ENCODE results near the gene TMEM229B. TPM values are rescaled to one million over a fixed set of nuclear protein-coding genes. Genes with fewer than 3 reads are reported as not detected.

TMEM229B gene
- total RNA-seq, 1 donor, result 8.2 TPM

DNA sequence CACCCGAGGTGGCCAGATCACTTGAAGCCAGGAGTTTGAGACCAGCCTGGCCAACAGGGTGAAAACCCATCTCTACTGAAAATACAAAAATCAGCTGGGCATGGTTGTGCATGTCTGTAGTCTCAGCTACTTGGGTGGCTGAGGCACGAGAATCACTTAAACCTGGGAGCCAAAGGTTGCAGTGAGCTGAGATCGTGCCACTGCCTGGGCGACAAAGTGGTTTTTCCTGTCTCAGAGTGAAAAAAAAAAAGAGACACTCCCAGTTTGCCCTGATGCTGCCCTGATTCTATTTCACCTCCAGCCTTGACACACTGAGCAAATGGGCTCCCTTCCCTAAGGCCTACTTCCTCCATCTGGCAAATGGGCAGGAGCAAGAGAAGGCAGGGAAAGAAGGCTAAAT is 48.0 kb downstream of the TMEM229B start:
- Histone ChIP-seq H3K4me1 (ENCODE audit: insufficient read depth, low read length) (no peaks in the 10 kb centered on the region), H3K9me3 (ENCODE audit: low read depth, low read length) (no peaks in the 10 kb centered on the region), H3K4me3 (ENCODE audit: low read length) (no peak overlapping the region), H3K27me3 (ENCODE audit: insufficient read depth, low read length) (no peaks in the 10 kb centered on the region)

DNA sequence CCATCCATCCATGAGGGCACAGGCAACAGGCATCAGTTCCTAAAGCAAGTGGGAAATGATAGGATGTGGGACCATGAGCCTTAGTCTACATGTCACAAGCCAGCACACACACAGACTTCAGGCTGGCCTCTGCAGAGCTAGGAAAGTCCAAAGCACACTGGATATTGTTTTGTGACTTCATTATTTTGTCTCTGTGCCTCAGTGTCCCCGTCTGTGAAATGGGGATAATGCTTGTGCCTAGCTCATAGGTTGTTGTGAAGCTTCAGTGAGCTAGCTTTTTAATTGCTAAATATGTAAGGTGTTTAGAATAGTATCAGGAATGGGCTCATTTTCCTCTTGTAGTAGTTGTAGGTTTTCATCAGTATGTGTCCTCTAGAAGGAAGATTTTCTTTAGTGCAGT is 49.6 kb downstream of the TMEM229B start:
- Histone ChIP-seq H3K4me3 (ENCODE audit: low read length) (no peak overlapping the region), H3K27me3 (ENCODE audit: insufficient read depth, low read length) (no peaks in the 10 kb centered on the region), H3K4me1 (ENCODE audit: insufficient read depth, low read length) (no peaks in the 10 kb centered on the region), H3K9me3 (ENCODE audit: low read depth, low read length) (no peaks in the 10 kb centered on the region)

DNA sequence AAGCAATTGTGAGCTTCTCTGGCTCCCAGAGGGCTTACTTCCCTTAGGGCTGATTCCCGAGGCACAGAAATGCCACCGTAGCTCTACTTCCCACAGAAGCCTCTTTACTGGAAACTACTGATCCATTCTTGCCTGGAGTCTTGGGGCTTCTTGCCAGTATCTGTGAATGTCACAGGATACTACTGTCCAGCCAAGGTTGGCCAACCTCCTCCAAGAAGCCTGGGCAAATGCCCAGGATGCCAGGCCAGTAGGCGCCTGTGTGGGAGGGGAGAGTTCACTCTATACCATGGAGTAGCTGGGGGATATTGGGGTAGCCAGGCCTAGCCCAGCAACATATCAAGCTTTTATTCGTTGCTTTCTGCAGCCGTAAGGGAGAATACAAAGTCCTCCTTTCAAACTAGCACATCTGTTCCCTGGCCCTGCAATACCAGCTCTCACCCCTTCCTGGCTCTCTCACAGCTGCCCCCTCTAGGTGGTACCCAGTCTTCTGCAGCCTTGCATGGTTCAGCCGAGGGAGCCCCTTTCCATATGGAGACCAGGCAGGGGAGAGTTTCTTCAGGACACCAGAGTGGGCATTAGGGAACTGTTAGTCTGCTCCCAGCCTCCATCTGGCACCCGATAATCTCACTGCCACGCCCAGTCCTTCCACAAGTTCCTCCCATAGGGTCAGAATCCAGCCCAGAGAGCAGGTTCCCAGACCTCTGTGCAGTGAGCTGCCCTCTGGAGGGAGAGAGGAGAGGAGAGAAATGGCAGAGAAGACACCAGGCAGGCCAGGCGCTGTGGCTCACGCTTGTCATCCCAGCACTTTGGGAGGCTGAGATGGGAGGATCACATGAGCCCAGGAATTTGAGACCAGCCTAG is 52.3 kb downstream of the TMEM229B start:
- H3K27me3 ChIP-seq (ENCODE audit: insufficient read depth, low read length), result no peaks in the 10 kb centered on the region
- H3K9me3 ChIP-seq (ENCODE audit: low read depth, low read length), result no peaks in the 10 kb centered on the region
- no peak overlapping the region for H3K4me3 ChIP-seq (ENCODE audit: low read length)
- H3K4me1 ChIP-seq (ENCODE audit: insufficient read depth, low read length), result no peaks in the 10 kb centered on the region

DNA sequence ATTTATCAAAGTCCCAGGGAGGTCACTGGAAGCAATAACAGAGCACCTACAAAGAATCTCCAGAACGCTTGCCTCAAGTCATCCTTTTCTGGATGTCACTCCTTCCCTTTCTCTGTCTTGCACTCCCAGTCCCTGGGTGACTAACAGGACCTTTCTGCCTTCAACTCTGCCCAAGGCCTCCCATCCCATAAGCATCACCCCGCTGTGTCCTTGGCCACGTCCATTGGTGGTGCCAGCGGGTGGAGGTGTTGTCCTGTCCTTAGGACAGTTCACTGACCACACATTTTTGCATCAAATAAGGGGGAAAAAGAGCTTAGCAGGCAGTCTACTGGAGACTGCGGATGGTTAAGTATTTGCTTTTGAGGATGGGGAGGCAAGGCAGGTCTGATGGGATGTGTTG is 52.9 kb downstream of the TMEM229B start:
- Histone ChIP-seq H3K27me3 (ENCODE audit: insufficient read depth, low read length) (no peaks in the 10 kb centered on the region), H3K9me3 (ENCODE audit: low read depth, low read length) (no peaks in the 10 kb centered on the region), H3K4me1 (ENCODE audit: insufficient read depth, low read length) (no peaks in the 10 kb centered on the region), H3K4me3 (ENCODE audit: low read length) (no peak overlapping the region)

DNA sequence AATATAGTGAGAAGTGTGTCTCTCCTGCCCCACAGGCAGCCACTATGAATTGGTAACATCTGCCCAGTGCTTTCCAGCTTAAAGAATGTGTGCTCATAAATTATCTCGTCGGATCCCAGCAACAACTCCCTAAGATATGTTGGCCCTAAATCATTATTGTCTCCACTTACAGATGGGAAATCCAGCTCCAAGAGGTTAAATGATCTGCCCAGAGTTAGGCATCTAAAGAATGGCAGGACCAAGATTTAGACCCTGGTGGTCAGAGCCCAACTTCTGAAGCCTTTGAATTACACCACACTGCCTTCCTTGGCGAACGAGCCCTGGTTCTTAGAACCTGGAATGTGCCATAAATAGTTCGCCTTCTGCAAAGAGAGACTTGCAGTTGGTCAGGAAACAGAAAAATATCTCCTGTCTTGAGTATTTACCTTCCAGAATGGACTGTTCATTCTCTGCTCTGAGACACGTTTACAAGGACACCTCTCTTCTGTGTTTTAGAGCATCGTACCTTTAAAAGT is 56.4 kb downstream of the TMEM229B start:
- Histone ChIP-seq H3K27me3 (ENCODE audit: insufficient read depth, low read length) (no peaks in the 10 kb centered on the region), H3K4me3 (ENCODE audit: low read length) (no peak overlapping the region), H3K9me3 (ENCODE audit: low read depth, low read length) (no peaks in the 10 kb centered on the region), H3K4me1 (ENCODE audit: insufficient read depth, low read length) (no peaks in the 10 kb centered on the region)

DNA sequence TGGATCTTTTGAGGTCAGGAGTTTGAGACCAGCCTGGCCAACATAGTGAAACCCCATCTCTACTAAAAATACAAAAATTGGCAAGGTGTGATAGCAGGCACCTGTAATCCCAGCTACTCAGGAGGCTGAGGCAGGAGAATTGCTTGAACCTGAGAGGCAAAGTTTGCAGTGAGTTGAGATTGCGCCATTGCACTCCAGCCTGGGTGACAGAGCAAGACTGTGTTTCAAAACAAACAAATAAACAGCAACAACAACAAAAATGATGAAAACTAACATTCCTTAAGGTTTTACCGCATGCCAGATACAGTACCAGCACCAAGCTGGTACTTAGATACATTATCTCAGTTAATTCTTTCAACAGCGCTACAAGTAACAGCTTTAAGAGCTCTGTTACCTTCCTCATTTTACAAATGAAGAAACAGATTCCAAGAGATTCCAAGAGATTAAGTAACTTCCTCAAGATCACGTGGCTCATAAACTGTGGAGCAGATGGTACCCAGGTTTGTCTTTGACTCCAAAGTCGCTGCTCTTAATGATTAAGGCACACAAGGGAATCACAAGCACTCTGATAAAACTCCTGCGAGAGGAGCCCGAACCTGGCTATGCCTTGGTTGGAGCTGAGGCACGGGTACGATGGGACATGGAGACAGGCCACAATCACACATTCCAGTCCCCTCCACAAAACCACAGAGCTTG is 58.9 kb downstream of the TMEM229B start:
- no peaks in the 10 kb centered on the region for H3K9me3 ChIP-seq (ENCODE audit: low read depth, low read length)
- no peak overlapping the region for H3K4me3 ChIP-seq (ENCODE audit: low read length)
- H3K4me1 ChIP-seq (ENCODE audit: insufficient read depth, low read length), result no peaks in the 10 kb centered on the region
- H3K27me3 ChIP-seq (ENCODE audit: insufficient read depth, low read length), result peaks cover 2% of the 10 kb centered on the region

DNA sequence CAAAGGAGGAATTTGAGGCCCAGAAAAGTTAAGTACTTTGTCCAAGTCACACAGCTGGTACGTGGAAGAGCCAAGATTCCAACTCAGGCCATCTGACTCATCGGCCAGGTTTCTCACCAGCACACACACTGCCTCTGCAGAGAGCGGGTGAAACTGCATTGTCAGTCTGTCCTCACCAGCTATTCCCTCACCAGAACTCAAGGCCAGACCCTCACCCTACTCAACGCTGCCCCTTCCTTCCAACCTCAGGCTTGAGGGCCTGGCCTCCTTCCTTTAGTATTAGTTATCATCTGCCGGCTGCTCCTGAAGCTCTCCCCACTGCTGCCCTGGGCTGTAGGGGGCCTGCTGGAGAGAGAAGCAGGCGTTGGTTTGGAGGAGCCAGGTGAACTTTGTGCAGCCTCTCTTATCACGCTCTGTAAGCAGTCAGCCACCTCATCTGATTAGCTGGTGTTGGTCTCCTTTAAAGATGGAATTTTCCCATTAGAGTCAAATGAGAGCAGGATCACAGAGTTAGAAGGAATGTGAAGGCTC is 60.0 kb downstream of the TMEM229B start:
- H3K4me1 ChIP-seq (ENCODE audit: insufficient read depth, low read length), result peaks cover 4% of the 10 kb centered on the region
- peaks cover 2% of the 10 kb centered on the region for H3K27me3 ChIP-seq (ENCODE audit: insufficient read depth, low read length)
- no peaks in the 10 kb centered on the region for H3K9me3 ChIP-seq (ENCODE audit: low read depth, low read length)
- H3K4me3 ChIP-seq (ENCODE audit: low read length), result no peak overlapping the region

DNA sequence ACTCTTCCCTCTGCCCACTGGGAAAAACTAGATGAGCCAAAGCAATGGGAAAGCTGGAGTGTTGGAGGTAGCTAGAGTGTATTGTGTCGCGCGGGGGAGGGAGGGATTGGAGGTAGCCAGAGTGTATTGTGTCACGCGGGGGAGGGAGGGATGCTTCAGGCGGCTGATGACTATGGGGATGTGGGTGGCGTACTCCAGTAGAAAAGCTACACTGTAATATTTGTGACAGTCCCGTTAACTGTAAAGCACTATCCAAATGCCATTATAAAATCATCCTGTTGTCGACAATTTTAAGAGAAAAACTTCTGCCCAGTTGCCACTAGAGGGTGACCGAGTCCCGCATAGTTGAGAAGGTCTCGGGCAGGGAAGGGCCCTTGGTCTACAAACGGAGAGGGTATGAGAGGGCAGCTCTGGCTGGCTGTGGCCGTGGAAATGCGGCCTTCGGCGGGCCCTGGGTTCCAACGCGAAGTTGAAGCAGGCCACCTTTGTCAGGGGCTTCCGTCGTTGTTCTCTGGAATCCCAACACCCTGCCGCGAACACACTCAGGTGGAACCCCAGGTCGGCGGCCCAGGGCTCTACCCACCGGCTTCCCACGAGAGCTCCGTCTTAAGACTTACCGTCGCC is 61.4 kb downstream of the TMEM229B start:
- peaks cover 5% of the 10 kb centered on the region for H3K4me1 ChIP-seq (ENCODE audit: insufficient read depth, low read length)
- no peaks in the 10 kb centered on the region for H3K9me3 ChIP-seq (ENCODE audit: low read depth, low read length)
- H3K4me3 ChIP-seq (ENCODE audit: low read length), result no peak overlapping the region
- H3K27me3 ChIP-seq (ENCODE audit: insufficient read depth, low read length), result peaks cover 2% of the 10 kb centered on the region

DNA sequence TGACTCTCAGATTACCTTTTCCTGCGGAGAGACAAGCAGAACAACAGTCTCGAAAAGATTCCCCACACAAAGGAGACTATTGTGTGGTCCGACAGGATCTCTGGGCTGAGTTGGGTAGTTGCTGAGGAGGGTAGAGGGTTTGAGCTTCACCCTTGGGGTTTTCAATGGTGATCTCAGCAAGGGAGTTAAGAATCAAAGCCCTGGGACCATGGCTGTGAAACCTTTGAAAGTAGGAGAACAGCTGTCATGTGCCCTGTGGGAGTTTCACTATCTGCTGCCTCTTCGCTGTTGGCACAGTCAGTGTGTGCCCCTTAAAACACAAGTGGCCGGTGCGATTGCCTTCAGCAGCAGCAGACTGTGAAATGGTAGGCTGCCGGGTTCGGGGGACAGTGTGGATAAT is 62.4 kb downstream of the TMEM229B start:
- Histone ChIP-seq H3K4me1 (ENCODE audit: insufficient read depth, low read length) (peaks cover 5% of the 10 kb centered on the region), H3K27me3 (ENCODE audit: insufficient read depth, low read length) (peaks cover 2% of the 10 kb centered on the region), H3K4me3 (ENCODE audit: low read length) (no peak overlapping the region)

DNA sequence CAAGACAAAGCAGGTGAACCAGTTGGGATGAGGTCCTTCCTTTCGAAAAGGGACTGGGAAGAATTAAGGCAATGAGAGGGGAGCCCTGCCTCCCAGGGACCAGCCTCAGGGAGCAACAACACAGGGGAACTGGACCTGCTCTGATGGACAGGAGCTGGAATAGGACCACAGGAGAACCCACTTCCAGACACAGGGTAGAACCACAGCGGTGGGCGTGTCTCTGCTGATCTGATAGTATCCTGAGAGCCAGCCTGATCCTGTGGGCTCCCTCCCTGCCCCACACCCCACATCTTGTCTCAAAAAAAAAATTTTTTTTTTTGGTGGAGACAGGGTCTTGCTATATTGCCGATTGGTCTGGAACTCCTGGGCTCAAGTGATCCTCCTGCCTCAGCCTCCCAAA is 62.9 kb downstream of the TMEM229B start:
- Histone ChIP-seq H3K9me3 (ENCODE audit: low read depth, low read length) (no peaks in the 10 kb centered on the region), H3K27me3 (ENCODE audit: insufficient read depth, low read length) (peaks cover 2% of the 10 kb centered on the region), H3K4me1 (ENCODE audit: insufficient read depth, low read length) (peaks cover 5% of the 10 kb centered on the region), H3K4me3 (ENCODE audit: low read length) (no peak overlapping the region)

More for the DNA sequence above, 62.4 kb downstream of the TMEM229B start:
- H3K9me3 ChIP-seq (ENCODE audit: low read depth, low read length), result no peaks in the 10 kb centered on the region

DNA sequence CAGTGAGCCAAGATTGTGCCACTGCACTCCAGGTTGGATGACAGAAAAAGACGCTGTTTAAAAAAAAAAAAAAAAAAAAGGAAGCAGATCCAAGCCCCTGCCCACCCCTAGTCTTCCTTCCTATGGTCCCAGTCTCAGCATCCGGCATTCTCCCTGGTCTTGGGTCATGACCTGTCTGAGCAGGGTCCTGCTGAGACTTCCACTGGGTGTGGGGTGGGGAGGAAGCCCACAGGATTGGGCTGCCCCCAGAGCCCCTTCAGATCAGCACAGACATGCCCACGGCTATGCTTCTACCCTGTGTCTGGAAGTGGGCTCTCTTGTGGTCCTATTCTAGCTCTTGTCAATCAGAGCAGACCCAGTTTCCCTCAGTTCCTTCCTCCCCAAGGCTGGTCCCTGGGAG is 64.0 kb downstream of the TMEM229B start:
- H3K9me3 ChIP-seq (ENCODE audit: low read depth, low read length), result no peaks in the 10 kb centered on the region
- H3K4me3 ChIP-seq (ENCODE audit: low read length), result no peak overlapping the region
- peaks cover 5% of the 10 kb centered on the region for H3K4me1 ChIP-seq (ENCODE audit: insufficient read depth, low read length)
- H3K27me3 ChIP-seq (ENCODE audit: insufficient read depth, low read length), result peaks cover 2% of the 10 kb centered on the region

DNA sequence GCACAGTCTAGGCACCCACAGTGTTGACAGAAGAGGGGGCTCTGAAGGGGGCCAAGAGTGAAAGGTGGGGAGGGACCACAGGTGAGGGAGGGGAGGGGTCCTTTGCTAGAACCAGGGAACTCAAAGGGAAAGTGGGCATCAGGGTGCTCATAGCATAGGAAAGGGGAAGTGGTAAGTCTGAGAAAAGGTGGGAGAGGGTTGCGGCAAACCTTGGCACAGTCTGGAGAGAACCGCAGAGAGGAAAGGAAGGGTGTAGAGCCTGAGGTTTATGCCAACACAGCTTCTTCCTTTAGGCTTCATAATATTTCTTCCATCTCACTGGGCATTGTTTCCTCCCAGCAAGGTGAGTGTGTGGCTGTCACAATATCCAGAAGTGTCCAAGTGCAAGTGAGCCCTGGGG is 65.1 kb downstream of the TMEM229B start:
- no peak overlapping the region for H3K4me3 ChIP-seq (ENCODE audit: low read length)
- peaks cover 5% of the 10 kb centered on the region for H3K4me1 ChIP-seq (ENCODE audit: insufficient read depth, low read length)
- H3K9me3 ChIP-seq (ENCODE audit: low read depth, low read length), result no peaks in the 10 kb centered on the region
- H3K27me3 ChIP-seq (ENCODE audit: insufficient read depth, low read length), result peaks cover 2% of the 10 kb centered on the region

DNA sequence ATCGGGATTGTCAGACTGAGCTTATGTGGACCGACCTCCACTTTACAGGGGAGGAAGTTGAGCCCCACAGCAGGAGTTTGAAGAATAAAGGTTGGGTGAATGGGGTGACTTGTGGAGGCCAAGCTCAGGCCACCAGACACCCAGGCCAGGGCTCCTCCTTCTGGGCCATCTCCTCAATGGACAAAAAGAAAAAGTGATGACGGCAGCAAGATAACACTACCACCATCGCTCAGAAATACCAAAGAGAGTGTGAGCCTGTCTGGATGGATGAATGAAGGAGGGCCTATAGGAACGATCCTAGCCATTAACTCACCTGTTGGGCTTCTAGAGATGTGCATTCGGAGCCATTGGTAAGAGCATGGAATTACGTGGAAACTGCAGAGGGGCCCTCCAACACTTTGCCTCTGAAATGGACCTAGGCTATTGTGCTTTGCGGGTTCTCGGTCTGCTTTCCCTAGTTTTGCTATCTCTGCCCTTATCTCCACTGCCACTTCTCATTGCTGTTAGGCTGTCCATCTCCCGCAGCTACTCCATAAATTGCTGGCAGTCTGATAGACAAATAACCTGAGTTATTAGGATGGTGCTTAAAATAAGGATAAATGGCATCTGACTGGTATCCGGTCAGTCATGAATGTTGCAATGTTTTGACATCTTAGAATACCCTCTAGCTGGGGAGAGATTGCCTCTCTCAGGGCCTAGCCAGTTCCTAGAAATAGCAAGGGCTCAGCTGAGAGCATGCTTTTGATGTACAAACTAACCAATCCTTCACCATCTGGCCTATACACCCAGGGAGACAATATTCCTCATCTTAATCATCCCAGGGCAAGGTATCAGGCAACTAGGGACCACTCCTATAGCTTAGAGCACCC is 66.9 kb downstream of the TMEM229B start:
- Histone ChIP-seq H3K27me3 (ENCODE audit: insufficient read depth, low read length) (peaks cover 2% of the 10 kb centered on the region), H3K4me1 (ENCODE audit: insufficient read depth, low read length) (peaks cover 5% of the 10 kb centered on the region), H3K9me3 (ENCODE audit: low read depth, low read length) (no peaks in the 10 kb centered on the region), H3K4me3 (ENCODE audit: low read length) (no peak overlapping the region)
